Fibroblast of lung (primary cell): Measurements from ENCODE around the gene EPHB2. TPM values are rescaled to one million over a fixed set of nuclear protein-coding genes. Genes with fewer than 3 reads are reported as not detected.

ENCODE experiments used
- DNase-seq, 2 donors: peaks; one replicate each; pipeline versions ENCODE4 v3.0.0 to v3.0.0-alpha.2; 2010; ENCODE audit warnings: low read depth in 2 of 2
- H2AFZ ChIP-seq: 2 replicates; pipeline ENCODE4 v1.5.1; 2012; ENCODE audit warnings: low read length, control low read depth, inconsistent platforms
- H3K27ac ChIP-seq: 2 replicates; pipeline ENCODE4 v1.5.1; 2011; ENCODE audit warnings: low read length, control low read depth; ENCODE audit not compliant: insufficient read depth
- H3K27me3 ChIP-seq: 2 replicates; pipeline ENCODE4 v1.5.1; 2011; ENCODE audit warnings: mild to moderate bottlenecking, low read length; ENCODE audit not compliant: control insufficient read depth, insufficient read depth
- H3K36me3 ChIP-seq: 2 replicates; pipeline ENCODE4 v1.5.1; 2011; ENCODE audit warnings: low read length; ENCODE audit not compliant: control insufficient read depth, insufficient read depth
- H3K4me1 ChIP-seq: 2 replicates; pipeline ENCODE4 v1.5.1; 2011; ENCODE audit warnings: low read length; ENCODE audit not compliant: control insufficient read depth, insufficient read depth; ENCODE audit errors: extremely low read depth
- H3K4me2 ChIP-seq: 2 replicates; pipeline ENCODE4 v1.5.1; 2011; ENCODE audit warnings: low read length, control low read depth; ENCODE audit not compliant: insufficient read depth; ENCODE audit errors: extremely low read depth
- H3K4me3 ChIP-seq, 4 experiments: fragments of 200-600 bp in 1 of 4; sonication (generic) in 1 of 4; replicated peaks in 1 of 4; 2 replicates each; pipeline ENCODE4 v1.5.1; 2011 to 2016; ENCODE audit warnings: low read length in 4 of 4, low read depth in 3 of 4, mild to moderate bottlenecking in 3 of 4, control low read depth in 2 of 4, inconsistent platforms in 1 of 4, mixed read lengths in 1 of 4; ENCODE audit not compliant: insufficient read depth in 1 of 4; ENCODE audit errors: control extremely low read depth in 1 of 4
- H3K79me2 ChIP-seq: 2 replicates; pipeline ENCODE4 v1.5.1; 2012; ENCODE audit warnings: mild to moderate bottlenecking, low read length, inconsistent platforms; ENCODE audit not compliant: control insufficient read depth, insufficient read depth
- H3K9ac ChIP-seq: 2 replicates; pipeline ENCODE4 v1.5.1; 2011; ENCODE audit warnings: mild to moderate bottlenecking, low read length, control low read depth; ENCODE audit not compliant: insufficient read depth
- H3K9me3 ChIP-seq: 2 replicates; pipeline ENCODE4 v1.5.1; 2012; ENCODE audit warnings: low read depth, low read length; ENCODE audit not compliant: control insufficient read depth, insufficient read depth
- H4K20me1 ChIP-seq: 2 replicates; pipeline ENCODE4 v1.5.1; 2011; ENCODE audit warnings: low read length; ENCODE audit not compliant: control insufficient read depth, insufficient read depth; ENCODE audit errors: extremely low read depth
- EZH2 ChIP-seq: IDR thresholded peaks from 2 replicates; pipeline ENCODE4 v1.5.1; 2012; ENCODE audit warnings: low read length, control low read depth, mild to moderate bottlenecking; ENCODE audit errors: missing control alignments
- polyA plus RNA-seq, 2 donors: library from polyadenylated mRNA; depleted of rRNA in 1 of 2; stranded (reverse) in 1 of 2; unstranded in 1 of 2; fragments of >200 nt; gene quantifications; 2 replicates each; pipeline ENCODE4 v1.2.1, GENCODE V29; 2011 to 2012; ENCODE audit warnings: missing spikeins in 1 of 2
- total RNA-seq: library from RNA; depleted of rRNA; stranded (reverse); fragments of >200 nt; gene quantifications from 2 replicates; pipeline ENCODE4 v1.2.1, GENCODE V29; 2014
- TF ChIP-seq, protein P1 (sequence below), 2 donors: IDR thresholded peaks in 1 of 2; conservative IDR thresholded peaks in 1 of 2; 1 replicate in 1 of 2; 2 replicates in 1 of 2; pipeline ENCODE4 v1.5.1; 2011 to 2012; ENCODE audit warnings: low read length in 2 of 2, control low read depth in 1 of 2, inconsistent platforms in 1 of 2, low read depth in 1 of 2, mild to moderate bottlenecking in 1 of 2

The EPHB2 gene
- total and polyA plus RNA-seq, 2 donors (not counting 1 experiment from before 2014, with no cell fraction given), result 4.1 to 11.2 TPM

GRCh38 chr1:22801347-22801746, 90.7 kb downstream of the EPHB2 start:
- Histone ChIP-seq H3K9ac (no peak overlapping the region), H2AFZ (no peak overlapping the region), H3K27ac (no peak overlapping the region), H4K20me1 (no peaks in the 10 kb centered on the region), H3K9me3 (no peaks in the 10 kb centered on the region), H3K4me1 (no peaks in the 10 kb centered on the region), H3K79me2 (no peaks in the 10 kb centered on the region), H3K27me3 (no peaks in the 10 kb centered on the region), H3K36me3 (no peaks in the 10 kb centered on the region), H3K4me2 (no peak overlapping the region), H3K4me3 (no peak overlapping the region)
- TF ChIP-seq EZH2, result no peak
- TF ChIP-seq, protein P1, sequence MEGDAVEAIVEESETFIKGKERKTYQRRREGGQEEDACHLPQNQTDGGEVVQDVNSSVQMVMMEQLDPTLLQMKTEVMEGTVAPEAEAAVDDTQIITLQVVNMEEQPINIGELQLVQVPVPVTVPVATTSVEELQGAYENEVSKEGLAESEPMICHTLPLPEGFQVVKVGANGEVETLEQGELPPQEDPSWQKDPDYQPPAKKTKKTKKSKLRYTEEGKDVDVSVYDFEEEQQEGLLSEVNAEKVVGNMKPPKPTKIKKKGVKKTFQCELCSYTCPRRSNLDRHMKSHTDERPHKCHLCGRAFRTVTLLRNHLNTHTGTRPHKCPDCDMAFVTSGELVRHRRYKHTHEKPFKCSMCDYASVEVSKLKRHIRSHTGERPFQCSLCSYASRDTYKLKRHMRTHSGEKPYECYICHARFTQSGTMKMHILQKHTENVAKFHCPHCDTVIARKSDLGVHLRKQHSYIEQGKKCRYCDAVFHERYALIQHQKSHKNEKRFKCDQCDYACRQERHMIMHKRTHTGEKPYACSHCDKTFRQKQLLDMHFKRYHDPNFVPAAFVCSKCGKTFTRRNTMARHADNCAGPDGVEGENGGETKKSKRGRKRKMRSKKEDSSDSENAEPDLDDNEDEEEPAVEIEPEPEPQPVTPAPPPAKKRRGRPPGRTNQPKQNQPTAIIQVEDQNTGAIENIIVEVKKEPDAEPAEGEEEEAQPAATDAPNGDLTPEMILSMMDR (conservative IDR thresholded peaks at IDR 0.05 in 1 of 2, IDR thresholded peaks at IDR 0.05 in 1 of 2; ENCODE audit: low read depth in 1 of 2, low read length in 2 of 2), result no peak
- DNase-seq, result no peak

DNA sequence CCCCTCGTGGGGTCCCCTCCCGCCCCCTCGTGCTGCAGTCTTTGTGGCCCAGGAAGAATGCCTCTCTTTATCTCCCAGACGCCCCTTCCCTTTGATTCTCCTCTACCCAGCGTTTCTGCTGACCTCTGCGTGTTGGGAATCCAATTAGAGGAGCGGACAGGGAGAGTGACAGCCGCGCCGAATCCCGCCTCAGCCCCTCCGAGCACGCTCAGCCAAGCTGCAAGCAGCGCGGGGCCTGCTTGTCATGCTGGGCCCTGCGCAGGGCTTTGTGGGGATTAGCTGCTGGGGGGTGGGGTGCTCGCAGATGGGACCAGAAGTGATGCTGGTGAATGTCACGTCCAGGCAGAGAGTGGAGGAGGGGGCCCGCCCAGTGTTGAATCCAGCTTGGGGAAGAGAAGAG, 91.1 kb downstream of the EPHB2 start:
- Histone ChIP-seq H3K4me2 (no peak overlapping the region), H2AFZ (no peak overlapping the region), H3K4me1 (no peaks in the 10 kb centered on the region), H3K9me3 (no peaks in the 10 kb centered on the region), H3K4me3 (no peak overlapping the region), H3K9ac (no peak overlapping the region), H4K20me1 (no peaks in the 10 kb centered on the region), H3K27ac (no peak overlapping the region), H3K27me3 (no peaks in the 10 kb centered on the region), H3K36me3 (no peaks in the 10 kb centered on the region), H3K79me2 (no peaks in the 10 kb centered on the region)
- no peak for DNase-seq
- TF ChIP-seq, protein P1 (conservative IDR thresholded peaks at IDR 0.05 in 1 of 2, IDR thresholded peaks at IDR 0.05 in 1 of 2; ENCODE audit: low read depth in 1 of 2, low read length in 2 of 2), result no peak
- no peak for TF ChIP-seq EZH2

DNA sequence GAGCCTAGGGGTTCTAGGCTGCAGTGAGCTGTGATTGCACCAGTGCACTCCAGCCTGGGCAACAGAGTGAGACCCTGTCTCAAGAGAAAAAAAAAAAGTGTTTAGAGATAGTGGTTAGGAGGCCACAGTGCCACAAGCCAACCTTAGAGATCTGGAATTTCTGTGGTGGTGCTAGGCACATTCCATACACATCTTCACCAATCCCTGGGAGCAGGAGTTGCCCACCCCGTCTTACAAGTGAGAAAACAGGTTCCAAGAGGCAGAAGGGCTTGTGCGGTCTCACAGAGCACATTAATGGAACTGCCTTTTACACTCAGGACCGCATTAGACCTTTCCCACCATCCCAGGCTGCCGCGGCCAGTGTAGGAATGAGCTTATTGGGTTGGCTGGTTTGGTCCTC, 93.2 kb downstream of the EPHB2 start:
- peak in 1 of 2 donors; percentile 69 for DNase-seq
- Histone ChIP-seq H4K20me1 (no peaks in the 10 kb centered on the region), H3K4me1 (peaks cover 6% of the 10 kb centered on the region), H3K9me3 (no peaks in the 10 kb centered on the region), H3K4me2 (no peak overlapping the region), H3K79me2 (no peaks in the 10 kb centered on the region), H3K4me3 (no peak overlapping the region), H3K36me3 (no peaks in the 10 kb centered on the region), H3K9ac (no peak overlapping the region), H3K27ac (no peak overlapping the region), H2AFZ (no peak overlapping the region), H3K27me3 (no peaks in the 10 kb centered on the region)
- no peak for TF ChIP-seq EZH2
- TF ChIP-seq, protein P1 (conservative IDR thresholded peaks at IDR 0.05 in 1 of 2, IDR thresholded peaks at IDR 0.05 in 1 of 2; ENCODE audit: low read depth in 1 of 2, low read length in 2 of 2), result no peak
